GM12891 (cell line): Measurements from ENCODE around the gene FGF13.

Source experiments
- POLR2A ChIP-seq: IDR thresholded peaks from 2 replicates; pipeline ENCODE4 v1.6.1; 2011; ENCODE audit warnings: low read depth, low read length, control low read depth
- POLR2AphosphoS5 ChIP-seq: IDR thresholded peaks from 2 replicates; pipeline ENCODE4 v1.6.1; 2011; ENCODE audit warnings: low read depth, low read length, control low read depth
- SPI1 ChIP-seq: IDR thresholded peaks from 2 replicates; pipeline ENCODE4 v1.6.1; 2011; ENCODE audit warnings: low read depth, low read length, control low read depth
- TAF1 ChIP-seq: IDR thresholded peaks from 2 replicates; pipeline ENCODE4 v1.6.1; 2011; ENCODE audit warnings: low read depth, low read length, control low read depth

- TF ChIP-seq POLR2A (no peak), POLR2AphosphoS5 (no peak), TAF1 (no peak), SPI1 (no peak)
Measured at GRCh38 chrX:138669693-138670092, 41.8 kb downstream of the FGF13 start.
